ENCODE results near the gene RPL13.

DNA sequence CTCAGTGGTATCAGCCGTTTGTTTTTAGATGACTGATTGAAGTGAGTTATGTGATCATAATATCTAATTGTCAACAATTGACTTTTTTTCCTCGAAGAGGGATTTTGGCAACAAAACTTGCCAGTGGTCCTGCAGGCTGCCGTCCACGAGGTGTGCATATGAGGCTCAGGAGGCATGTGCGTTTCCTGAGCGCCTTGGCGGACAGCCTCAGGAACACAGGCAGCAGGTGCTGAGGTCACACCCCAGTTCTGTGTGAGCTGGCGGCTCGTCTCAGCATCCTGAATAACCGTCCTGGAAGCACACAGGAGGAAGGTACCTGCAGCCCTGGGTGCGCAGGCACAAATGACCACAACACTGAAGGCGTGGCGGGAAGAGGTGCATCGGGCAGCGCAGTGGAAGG lies 40.6 kb upstream of the RPL13 start:
- TF ChIP-seq, protein P1, sequence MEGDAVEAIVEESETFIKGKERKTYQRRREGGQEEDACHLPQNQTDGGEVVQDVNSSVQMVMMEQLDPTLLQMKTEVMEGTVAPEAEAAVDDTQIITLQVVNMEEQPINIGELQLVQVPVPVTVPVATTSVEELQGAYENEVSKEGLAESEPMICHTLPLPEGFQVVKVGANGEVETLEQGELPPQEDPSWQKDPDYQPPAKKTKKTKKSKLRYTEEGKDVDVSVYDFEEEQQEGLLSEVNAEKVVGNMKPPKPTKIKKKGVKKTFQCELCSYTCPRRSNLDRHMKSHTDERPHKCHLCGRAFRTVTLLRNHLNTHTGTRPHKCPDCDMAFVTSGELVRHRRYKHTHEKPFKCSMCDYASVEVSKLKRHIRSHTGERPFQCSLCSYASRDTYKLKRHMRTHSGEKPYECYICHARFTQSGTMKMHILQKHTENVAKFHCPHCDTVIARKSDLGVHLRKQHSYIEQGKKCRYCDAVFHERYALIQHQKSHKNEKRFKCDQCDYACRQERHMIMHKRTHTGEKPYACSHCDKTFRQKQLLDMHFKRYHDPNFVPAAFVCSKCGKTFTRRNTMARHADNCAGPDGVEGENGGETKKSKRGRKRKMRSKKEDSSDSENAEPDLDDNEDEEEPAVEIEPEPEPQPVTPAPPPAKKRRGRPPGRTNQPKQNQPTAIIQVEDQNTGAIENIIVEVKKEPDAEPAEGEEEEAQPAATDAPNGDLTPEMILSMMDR (IDR thresholded peaks at IDR 0.05; ENCODE audit: insufficient read depth, low read length, poor library complexity, severe bottlenecking) = no peak
- no peak for TF ChIP-seq EZH2phosphoT487 (conservative IDR thresholded peaks at IDR 0.05; ENCODE audit: low read length)

Data from SU-DHL-6 (cell line).